Activated CD4-positive, alpha-beta T cell treated with anti-CD3 and anti-CD28 coated beads, Interleukin-2, amount 50 U/mL, for 24 hours (primary cell): ENCODE results near the gene SPON1.
"Not testable (repeated sequence)": the region's sequence is repeated elsewhere in the genome, so short reads cannot be mapped to it uniquely, and the experiment has no call there.

Experiments used
- DNase-seq, 2 donors: peaks; one replicate each; pipeline ENCODE4 v3.0.0-alpha.2; 2020; ENCODE audit warnings: low read depth in 1 of 2, low spot score in 1 of 2

Gene SPON1

GRCh38 chr11:14240221-14240620 lies 277.7 kb downstream of the SPON1 start:
- no peak for DNase-seq

DNA sequence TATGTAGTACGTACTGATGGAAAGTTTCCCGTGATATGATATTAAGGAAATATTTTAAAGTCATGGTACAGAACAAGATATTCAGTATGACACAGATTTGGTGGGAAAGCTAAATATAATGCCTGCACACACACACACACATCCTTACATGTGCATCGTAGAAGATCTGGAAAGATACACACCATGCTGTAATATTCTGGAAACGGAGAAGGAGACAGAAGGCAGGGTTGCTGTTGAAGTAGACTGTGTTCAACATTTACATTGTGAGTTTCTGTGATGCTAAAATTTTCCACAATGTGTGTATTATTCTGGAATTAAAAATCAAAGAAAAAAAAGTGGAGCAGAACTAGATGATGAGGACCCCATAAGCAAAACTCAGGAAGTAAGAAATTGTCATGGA lies 278.4 kb downstream of the SPON1 start:
- DNase-seq = no peak

GRCh38 chr11:14242187-14242586 lies 279.7 kb downstream of the SPON1 start:
- DNase-seq = no peak

- DNase-seq = no peak
Measured at GRCh38 chr11:14242733-14243132, 280.2 kb downstream of the SPON1 start.

- DNase-seq = no peak
Measured at GRCh38 chr11:14244926-14245325, 282.4 kb downstream of the SPON1 start.

DNA sequence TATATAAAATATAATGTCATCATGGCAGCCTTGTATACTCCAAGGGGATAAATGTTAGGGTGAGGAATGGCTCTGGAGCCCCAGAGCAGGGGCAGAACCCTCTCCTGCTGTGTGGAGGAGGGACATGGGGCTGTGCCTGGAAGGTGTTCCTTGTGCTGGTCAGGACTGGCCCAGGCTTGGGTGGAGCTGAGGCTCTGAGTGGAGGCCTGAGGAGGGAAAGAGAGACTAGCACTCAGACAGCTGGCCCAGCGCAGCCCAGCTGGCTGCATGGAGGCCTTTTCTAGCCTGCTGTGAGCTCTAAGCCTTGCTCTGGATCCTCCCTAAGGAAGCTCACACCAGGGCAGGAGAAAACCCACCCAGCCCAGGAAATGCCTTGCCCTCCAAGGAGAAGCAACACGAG lies 282.9 kb downstream of the SPON1 start:
- DNase-seq = no peak

DNA sequence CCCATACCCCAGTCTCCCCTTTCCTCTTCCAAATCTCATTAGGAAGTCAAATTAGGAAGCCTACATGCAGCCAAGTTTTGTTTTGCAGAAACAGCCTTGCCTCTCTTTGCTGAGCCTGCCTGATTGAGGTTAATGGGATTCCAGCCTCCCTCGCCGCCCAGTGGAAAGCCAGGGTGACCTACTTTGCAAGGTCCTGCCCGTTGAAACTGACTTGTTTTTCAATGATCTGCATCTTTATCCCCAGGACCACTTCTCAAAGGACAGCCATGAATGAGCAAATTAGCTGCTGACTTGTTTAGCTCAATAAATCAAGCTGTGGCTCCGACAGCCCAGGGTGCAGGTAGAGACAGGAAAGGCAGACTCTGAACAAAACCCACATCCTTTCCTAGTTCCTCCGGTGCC lies 286.1 kb downstream of the SPON1 start:
- DNase-seq = no peak

DNA sequence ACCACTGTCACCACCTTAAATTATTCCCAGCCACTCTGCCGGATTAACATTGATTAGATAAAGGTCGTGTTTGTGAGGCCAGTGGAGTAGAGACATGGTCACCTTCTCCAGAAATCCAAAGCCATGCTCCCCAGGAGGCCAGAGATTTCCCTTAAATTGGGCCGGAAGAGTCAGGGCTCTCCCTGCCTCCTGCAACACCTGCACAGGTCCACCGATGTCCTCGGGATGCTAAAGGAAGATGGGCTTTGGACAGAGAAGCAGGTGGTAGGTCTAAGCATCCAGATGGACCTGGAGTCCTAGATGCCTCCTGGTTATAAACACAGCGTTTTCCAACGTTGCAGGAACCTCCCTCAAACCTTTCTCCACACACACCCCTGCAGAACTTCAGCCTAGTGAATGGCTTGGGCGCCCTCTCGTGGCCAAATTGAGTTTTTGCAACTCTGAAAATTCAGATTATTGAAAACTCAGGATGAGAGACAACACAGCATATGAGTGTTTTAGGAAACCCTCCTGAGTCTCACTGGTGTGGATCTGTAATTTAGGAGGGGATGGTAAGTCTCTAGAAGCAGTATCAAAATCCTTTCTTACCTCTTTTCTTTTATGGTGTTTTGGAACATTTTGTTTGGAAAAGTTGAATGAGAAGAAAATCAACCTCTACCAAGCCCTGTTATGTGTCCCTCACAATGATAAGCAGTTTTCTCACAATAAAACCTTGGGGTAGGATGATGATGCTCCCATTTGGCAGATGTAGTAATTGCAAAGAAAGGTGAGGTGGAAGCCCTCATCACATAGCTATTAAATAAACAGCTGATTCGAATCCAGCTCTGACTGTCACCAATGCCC lies 286.8 kb downstream of the SPON1 start:
- DNase-seq = peak; percentile 56 to 58

GRCh38 chr11:14251754-14252153 lies 289.2 kb downstream of the SPON1 start:
- no peak for DNase-seq

GRCh38 chr11:14252501-14252900 lies 290.0 kb downstream of the SPON1 start:
- DNase-seq = not testable (repeated sequence)

DNA sequence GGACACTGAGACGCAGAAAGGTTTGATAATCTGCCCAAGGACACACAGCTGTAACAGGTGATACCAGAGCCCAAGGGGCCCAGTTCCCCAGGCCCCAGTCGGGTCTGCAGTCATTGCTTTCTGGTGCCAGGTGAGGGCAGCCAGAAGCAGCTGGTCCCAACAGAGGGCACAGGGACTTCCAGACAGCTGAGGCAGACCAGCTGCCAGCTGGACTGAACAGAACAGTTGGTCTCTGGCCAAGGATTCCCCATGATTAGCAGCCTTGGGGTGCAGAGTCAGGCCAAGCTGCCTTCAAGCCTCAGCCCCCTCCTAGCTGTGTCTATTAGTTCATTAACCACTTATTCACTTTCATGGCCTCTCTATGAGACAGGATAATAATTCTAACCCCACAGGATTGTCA lies 290.9 kb downstream of the SPON1 start:
- DNase-seq = no peak

DNA sequence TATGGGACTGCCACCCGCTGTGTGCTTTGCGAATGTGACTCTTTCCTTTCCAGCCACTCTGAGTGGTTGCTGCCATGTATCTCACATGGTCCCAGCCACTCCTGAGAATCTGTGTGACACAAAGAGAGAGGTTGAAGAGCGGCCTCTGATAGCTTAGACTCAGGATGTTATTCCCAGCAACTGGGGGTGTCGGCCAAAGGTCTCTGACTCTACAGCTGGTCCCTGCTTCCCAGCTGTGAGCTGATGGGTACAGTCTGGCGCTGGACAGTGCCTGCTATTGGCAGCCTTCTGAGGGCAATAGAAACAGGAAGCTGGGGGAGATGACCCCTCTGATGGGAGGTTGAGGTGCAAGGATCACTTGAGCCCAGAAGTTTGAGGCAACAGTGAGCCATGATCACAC lies 291.3 kb downstream of the SPON1 start:
- DNase-seq = no peak

GRCh38 chr11:14254533-14255237 lies 292.2 kb downstream of the SPON1 start:
- DNase-seq = no peak

GRCh38 chr11:14255238-14255534 lies 292.7 kb downstream of the SPON1 start:
- DNase-seq = no peak

DNA sequence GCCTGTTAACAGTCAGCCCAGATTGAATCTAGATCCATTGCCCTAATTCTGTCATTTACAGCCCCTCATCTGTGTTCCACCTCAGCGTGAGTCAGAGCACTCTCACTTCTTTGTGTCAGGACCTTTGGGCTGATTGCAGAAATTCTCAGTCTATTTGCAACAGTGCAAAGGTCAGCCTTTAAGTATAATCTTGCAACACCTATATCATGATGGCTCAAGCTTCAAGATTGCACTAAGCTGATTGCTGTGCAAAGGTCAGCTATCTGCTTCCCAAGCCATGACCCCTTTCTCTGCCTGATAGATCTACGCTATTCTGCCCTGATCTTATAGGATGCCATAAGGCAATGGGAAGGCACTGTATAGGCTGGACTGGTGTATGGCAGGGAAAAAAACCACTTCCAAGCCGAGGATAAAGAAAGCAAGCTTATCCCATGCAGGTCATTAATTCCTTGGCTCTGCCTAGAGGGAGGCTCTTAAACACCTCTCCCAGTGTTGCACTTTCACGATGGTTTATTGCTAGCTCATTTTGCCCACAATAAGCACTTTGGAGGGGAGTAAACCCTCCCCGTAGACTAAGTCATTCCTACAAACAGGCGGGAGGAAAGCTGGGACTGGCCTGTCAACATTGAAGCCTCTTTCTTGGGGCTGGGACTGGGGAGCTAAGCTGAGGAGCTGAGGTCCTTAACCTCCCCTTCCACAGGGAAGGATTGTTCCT lies 295.9 kb downstream of the SPON1 start:
- no peak for DNase-seq

DNA sequence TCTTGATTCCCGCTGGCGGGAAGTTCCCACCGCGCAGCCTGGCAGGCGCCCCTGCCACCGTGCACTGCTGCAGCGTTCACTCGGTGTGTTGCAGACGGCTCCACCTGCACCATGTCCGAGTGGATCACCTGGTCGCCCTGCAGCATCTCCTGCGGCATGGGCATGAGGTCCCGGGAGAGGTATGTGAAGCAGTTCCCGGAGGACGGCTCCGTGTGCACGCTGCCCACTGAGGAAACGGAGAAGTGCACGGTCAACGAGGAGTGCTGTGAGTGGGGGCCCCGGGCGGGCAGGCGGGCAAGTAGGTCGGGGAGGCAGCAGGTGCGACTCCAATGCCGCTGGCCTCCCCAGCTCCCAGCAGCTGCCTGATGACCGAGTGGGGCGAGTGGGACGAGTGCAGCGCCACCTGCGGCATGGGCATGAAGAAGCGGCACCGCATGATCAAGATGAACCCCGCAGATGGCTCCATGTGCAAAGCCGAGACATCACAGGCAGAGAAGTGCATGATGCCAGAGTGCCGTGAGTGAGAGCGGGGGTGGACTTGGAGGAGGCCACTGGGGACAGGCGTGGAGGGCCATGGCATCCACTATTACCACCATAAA lies 296.8 kb downstream of the SPON1 start:
- no peak for DNase-seq

- no peak for DNase-seq
Measured at GRCh38 chr11:14259878-14260277, 297.4 kb downstream of the SPON1 start.

GRCh38 chr11:14261066-14261465 lies 298.5 kb downstream of the SPON1 start:
- no peak for DNase-seq

- DNase-seq = no peak
Measured at GRCh38 chr11:14262271-14262846, 299.8 kb downstream of the SPON1 start.

- DNase-seq = no peak
Measured at GRCh38 chr11:14264966-14265365, 302.4 kb downstream of the SPON1 start.

DNA sequence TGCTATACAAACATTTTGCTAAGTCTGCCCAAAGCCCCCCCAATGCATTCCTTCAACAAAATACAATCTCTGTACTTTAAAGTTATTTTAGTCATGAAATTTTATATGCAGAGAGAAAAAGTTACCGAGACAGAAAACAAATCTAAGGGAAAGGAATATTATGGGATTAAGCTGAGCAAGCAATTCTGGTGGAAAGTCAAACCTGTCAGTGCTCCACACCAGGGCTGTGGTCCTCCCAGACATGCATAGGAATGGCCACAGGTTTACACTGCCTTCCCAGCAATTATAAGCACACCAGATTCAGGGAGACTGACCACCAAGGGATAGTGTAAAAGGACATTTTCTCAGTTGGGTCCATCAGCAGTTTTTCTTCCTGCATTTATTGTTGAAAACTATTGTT lies 304.1 kb downstream of the SPON1 start:
- no peak for DNase-seq
